ENCODE results near the gene ZC3H12D.
"Not testable (repeated sequence)": the region's sequence is repeated elsewhere in the genome, so short reads cannot be mapped to it uniquely, and the experiment has no call there.

ZC3H12D gene

GRCh38 chr6:149503276-149503675 lies 18.5 kb upstream of the ZC3H12D start:
- DNase-seq (ENCODE audit: low spot score) = no peak
- no peak for TF ChIP-seq CTCF (IDR thresholded peaks at IDR 0.05; ENCODE audit: extremely low read depth, missing control alignments)

- no peak for TF ChIP-seq CTCF (IDR thresholded peaks at IDR 0.05; ENCODE audit: extremely low read depth, missing control alignments)
- no peak for DNase-seq (ENCODE audit: low spot score)
Measured at GRCh38 chr6:149501768-149502167, 17.0 kb upstream of the ZC3H12D start.

GRCh38 chr6:149501201-149501600 lies 16.4 kb upstream of the ZC3H12D start:
- TF ChIP-seq CTCF (IDR thresholded peaks at IDR 0.05; ENCODE audit: extremely low read depth, missing control alignments) = no peak
- no peak for DNase-seq (ENCODE audit: low spot score)

GRCh38 chr6:149500096-149500495 lies 15.3 kb upstream of the ZC3H12D start:
- DNase-seq (ENCODE audit: low spot score) = no peak
- TF ChIP-seq CTCF (IDR thresholded peaks at IDR 0.05; ENCODE audit: extremely low read depth, missing control alignments) = no peak

GRCh38 chr6:149499066-149499465 lies 14.3 kb upstream of the ZC3H12D start:
- no peak for DNase-seq (ENCODE audit: low spot score)
- TF ChIP-seq CTCF (IDR thresholded peaks at IDR 0.05; ENCODE audit: extremely low read depth, missing control alignments) = no peak

GRCh38 chr6:149497365-149497764 lies 12.6 kb upstream of the ZC3H12D start:
- TF ChIP-seq CTCF (IDR thresholded peaks at IDR 0.05; ENCODE audit: extremely low read depth, missing control alignments) = no peak
- no peak for DNase-seq (ENCODE audit: low spot score)

GRCh38 chr6:149496597-149496996 lies 11.8 kb upstream of the ZC3H12D start:
- not testable (repeated sequence) for DNase-seq (ENCODE audit: low spot score)

GRCh38 chr6:149495349-149496016 lies 10.7 kb upstream of the ZC3H12D start:
- DNase-seq (ENCODE audit: low spot score) = not testable (repeated sequence)

- peak; percentile 56 for DNase-seq (ENCODE audit: low spot score)
Measured at GRCh38 chr6:149494810-149495209, 10.0 kb upstream of the ZC3H12D start.
